NCI-H187 (cell line): Measurements from ENCODE around the gene POTEB2.
"Not testable (repeated sequence)": the region's sequence is repeated elsewhere in the genome, so short reads cannot be mapped to it uniquely, and the experiment has no call there.

ENCODE experiments used
- DNase-seq, 2 experiments: peaks; one replicate each; lab custom pipeline; 2025; lab: John Stamatoyannopoulos, UW

POTEB2 gene

GRCh38 chr15:20866214-20866613, at the start of gene POTEB2:
TSS of gene POTEB2 (minus strand) at chr15:20866314. CDS start at chr15:20866281, 33 bp downstream.
- DNase-seq: not testable (repeated sequence)

DNA sequence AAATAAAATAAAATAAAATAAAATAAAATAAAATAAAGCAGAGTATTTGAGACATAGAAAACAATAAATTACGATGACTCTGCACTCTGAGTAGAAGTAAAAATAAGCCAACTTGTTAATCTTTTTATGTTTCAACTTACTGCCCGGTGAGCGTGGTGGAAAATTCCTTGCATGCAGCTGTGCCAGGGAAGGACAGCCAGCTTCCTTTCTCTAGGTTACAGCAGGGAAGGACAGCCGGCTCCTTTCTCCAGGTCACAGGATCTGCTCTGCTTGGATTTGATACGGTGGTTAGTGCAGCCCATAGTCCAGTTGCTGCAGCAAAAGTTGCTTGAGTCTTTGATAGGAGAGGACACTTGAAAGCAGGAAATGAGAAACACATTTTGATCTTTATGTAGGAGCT, 13.8 kb upstream of the POTEB2 start:
- DNase-seq: not testable (repeated sequence)

GRCh38 chr15:20878464-20878863, 12.3 kb upstream of the POTEB2 start:
- DNase-seq: not testable (repeated sequence)

DNA sequence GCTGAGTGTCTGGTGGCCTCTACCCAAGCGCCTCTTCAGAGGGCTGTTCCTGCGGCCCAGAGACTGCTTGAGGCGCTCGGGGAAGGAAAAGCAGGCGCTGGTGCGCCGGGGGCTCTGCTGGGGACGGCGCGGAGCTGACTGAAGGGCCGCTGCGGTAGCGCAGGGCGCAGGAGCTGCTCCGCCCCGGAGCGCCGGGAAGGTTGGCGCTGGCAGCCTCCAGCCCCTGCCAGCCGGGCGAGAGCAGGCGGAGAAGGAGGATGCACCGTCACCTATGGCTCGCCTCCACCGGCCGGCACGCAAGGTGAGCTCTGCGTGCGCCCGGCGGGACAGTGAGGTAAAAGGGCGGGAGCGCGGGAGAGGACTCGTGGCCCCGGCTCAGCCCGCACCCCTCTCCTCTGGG, 11.7 kb upstream of the POTEB2 start:
- not testable (repeated sequence) for DNase-seq
